ENCODE measurements around the gene UQCC2.

GRCh38 chr6:33738879-33739278, 27.4 kb upstream of the UQCC2 start:
- no peak for TF ChIP-seq POLR2A (IDR thresholded peaks at IDR 0.05)
- TF ChIP-seq CTCF (IDR thresholded peaks at IDR 0.05), result no peak
